SU-DHL-6 (cell line): ENCODE results near the gene TRIM43.
"Not testable (repeated sequence)": the region's sequence is repeated elsewhere in the genome, so short reads cannot be mapped to it uniquely, and the experiment has no call there.

Experiments
- EZH2phosphoT487 ChIP-seq: fragments of 200-600 bp; sonication (generic), shearing (Covaris generic); conservative IDR thresholded peaks from 2 replicates; pipeline ENCODE4 v1.6.1; 2018; ENCODE audit warnings: mild to moderate bottlenecking, antibody characterized with exemption, low read length, moderate library complexity, mixed read lengths
- TF ChIP-seq, protein P1 (sequence below): fragments of 200-600 bp; sonication (generic); IDR thresholded peaks from one replicate; pipeline ENCODE4 v1.5.1; 2017; ENCODE audit warnings: antibody characterized with exemption, mild to moderate bottlenecking, low read length, moderate library complexity; ENCODE audit not compliant: insufficient read depth, poor library complexity, severe bottlenecking

DNA sequence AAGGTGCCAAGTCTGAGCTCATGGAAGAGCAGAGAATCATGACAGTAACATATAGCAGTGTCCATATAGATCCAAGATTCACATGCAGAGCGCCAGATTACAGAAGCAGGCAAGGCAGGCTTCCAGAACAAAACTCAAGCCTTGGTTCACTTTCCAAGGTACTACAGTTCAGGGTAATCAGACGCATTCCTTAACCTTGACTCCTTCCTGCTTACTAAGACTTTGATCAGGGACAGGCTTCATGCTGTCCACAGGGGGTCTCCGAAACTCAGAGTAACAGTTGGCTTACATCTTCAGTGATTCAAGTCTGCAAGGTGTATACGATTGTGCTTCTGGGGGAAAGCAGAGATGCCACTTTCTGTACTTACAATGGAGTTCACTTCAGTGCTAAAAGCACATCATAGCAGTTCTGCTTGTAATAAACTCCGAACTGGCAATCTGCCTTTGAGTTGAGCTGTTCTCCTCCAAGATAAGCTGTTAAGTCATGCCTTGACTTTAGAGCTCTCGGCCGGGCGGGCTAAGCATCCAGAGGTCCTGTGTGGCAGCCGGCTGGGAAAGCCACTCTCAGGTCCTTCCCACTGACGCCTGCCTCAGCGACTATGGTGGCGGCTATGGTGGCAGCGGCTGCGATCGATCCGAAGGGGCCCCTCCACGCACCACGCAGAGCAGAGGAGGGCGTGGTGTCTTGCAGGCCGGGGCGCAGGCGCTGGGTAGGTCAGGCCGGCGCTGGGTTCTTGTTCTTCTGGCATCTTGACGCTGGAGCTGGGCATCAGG lies 48.9 kb downstream of the TRIM43 start:
- TF ChIP-seq, protein P1, sequence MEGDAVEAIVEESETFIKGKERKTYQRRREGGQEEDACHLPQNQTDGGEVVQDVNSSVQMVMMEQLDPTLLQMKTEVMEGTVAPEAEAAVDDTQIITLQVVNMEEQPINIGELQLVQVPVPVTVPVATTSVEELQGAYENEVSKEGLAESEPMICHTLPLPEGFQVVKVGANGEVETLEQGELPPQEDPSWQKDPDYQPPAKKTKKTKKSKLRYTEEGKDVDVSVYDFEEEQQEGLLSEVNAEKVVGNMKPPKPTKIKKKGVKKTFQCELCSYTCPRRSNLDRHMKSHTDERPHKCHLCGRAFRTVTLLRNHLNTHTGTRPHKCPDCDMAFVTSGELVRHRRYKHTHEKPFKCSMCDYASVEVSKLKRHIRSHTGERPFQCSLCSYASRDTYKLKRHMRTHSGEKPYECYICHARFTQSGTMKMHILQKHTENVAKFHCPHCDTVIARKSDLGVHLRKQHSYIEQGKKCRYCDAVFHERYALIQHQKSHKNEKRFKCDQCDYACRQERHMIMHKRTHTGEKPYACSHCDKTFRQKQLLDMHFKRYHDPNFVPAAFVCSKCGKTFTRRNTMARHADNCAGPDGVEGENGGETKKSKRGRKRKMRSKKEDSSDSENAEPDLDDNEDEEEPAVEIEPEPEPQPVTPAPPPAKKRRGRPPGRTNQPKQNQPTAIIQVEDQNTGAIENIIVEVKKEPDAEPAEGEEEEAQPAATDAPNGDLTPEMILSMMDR, result not testable (repeated sequence)
- TF ChIP-seq EZH2phosphoT487, result not testable (repeated sequence)
